Neural crest cell (in vitro differentiated cells): Measurements from ENCODE around the gene NUDT3. TPM values are rescaled to one million over a fixed set of nuclear protein-coding genes. Genes with fewer than 3 reads are reported as not detected.

Experiments
- DNase-seq: peaks from one replicate; pipeline ENCODE4 v3.0.0; 2021; ENCODE audit warnings: low read depth, mixed read lengths, low spot score
- H3K27ac Mint-ChIP-seq: one replicate; pipeline ENCODE4 v1.8.0; 2021; ENCODE audit warnings: mild to moderate bottlenecking, mixed read lengths; ENCODE audit not compliant: unreplicated experiment
- H3K27me3 Mint-ChIP-seq: 2 replicates; pipeline ENCODE4 v1.8.0; 2021; ENCODE audit warnings: low read depth, mild to moderate bottlenecking, mixed read lengths
- H3K36me3 Mint-ChIP-seq: 2 replicates; pipeline ENCODE4 v1.8.0; 2021; ENCODE audit warnings: low read depth, mild to moderate bottlenecking, mixed read lengths
- H3K4me1 Mint-ChIP-seq: 2 replicates; pipeline ENCODE4 v1.8.0; 2021; ENCODE audit warnings: mixed read lengths
- H3K4me3 Mint-ChIP-seq: one replicate; pipeline ENCODE4 v1.8.0; 2021; ENCODE audit warnings: mild to moderate bottlenecking, mixed read lengths
- H3K9me3 Mint-ChIP-seq: 2 replicates; pipeline ENCODE4 v1.8.0; 2021; ENCODE audit warnings: mixed read lengths
- CTCF ChIP-seq: fragments of 200-600 bp; sonication (generic); conservative IDR thresholded peaks from 2 replicates; pipeline ENCODE4 v1.5.0; 2021; ENCODE audit warnings: antibody characterized with exemption, mild to moderate bottlenecking
- total RNA-seq: library from RNA; stranded (reverse); gene quantifications from 2 replicates; pipeline ENCODE4 v1.2.1, GENCODE V29; 2021

The NUDT3 gene
- total RNA-seq, 1 donor from 2014 or later: 47.5 TPM

- no peak for DNase-seq
- Mint-ChIP-seq H3K36me3 (peaks cover 12% of the 10 kb centered on the region), H3K27me3 (no peaks in the 10 kb centered on the region), H3K4me1 (peaks cover 52% of the 10 kb centered on the region), H3K4me3 (no peak overlapping the region), H3K9me3 (no peaks in the 10 kb centered on the region), H3K27ac (no peak overlapping the region)
- no peak for TF ChIP-seq CTCF
Measured at GRCh38 chr6:34339432-34339831, 53.0 kb downstream of the NUDT3 start.

GRCh38 chr6:34338811-34339210 is 53.7 kb downstream of the NUDT3 start:
- Mint-ChIP-seq H3K27ac (no peak overlapping the region), H3K4me3 (no peak overlapping the region), H3K9me3 (no peaks in the 10 kb centered on the region), H3K4me1 (peaks cover 50% of the 10 kb centered on the region), H3K27me3 (no peaks in the 10 kb centered on the region), H3K36me3 (peaks cover 9% of the 10 kb centered on the region)
- no peak for TF ChIP-seq CTCF
- no peak for DNase-seq

- Mint-ChIP-seq H3K36me3 (peaks cover 9% of the 10 kb centered on the region), H3K27me3 (no peaks in the 10 kb centered on the region), H3K4me3 (no peak overlapping the region), H3K4me1 (peaks cover 53% of the 10 kb centered on the region), H3K27ac (no peak overlapping the region), H3K9me3 (no peaks in the 10 kb centered on the region)
- no peak for TF ChIP-seq CTCF
- DNase-seq: no peak
Measured at GRCh38 chr6:34338377-34338776, 54.1 kb downstream of the NUDT3 start.

- Mint-ChIP-seq H3K4me3 (no peak overlapping the region), H3K27ac (no peak overlapping the region), H3K4me1 (peaks cover 35% of the 10 kb centered on the region), H3K36me3 (peaks cover 6% of the 10 kb centered on the region), H3K27me3 (no peaks in the 10 kb centered on the region), H3K9me3 (no peaks in the 10 kb centered on the region)
- no peak for TF ChIP-seq CTCF
- DNase-seq: no peak
Measured at GRCh38 chr6:34334796-34335416, 57.6 kb downstream of the NUDT3 start.

- TF ChIP-seq CTCF: no peak
- peaks cover 31% of the 10 kb centered on the region for H3K4me1 Mint-ChIP-seq
- peaks cover 6% of the 10 kb centered on the region for H3K36me3 Mint-ChIP-seq
- peak overlapping the region; percentile 51 for H3K27ac Mint-ChIP-seq
- no peak overlapping the region for H3K4me3 Mint-ChIP-seq
- DNase-seq: no peak
- H3K27me3 Mint-ChIP-seq: no peaks in the 10 kb centered on the region
- no peaks in the 10 kb centered on the region for H3K9me3 Mint-ChIP-seq
Measured at GRCh38 chr6:34333858-34334257, 58.6 kb downstream of the NUDT3 start.
